ENCODE data around the gene MPZL3.
A peak's percentile ranks its signal among the peaks of the same experiment; 100 is the strongest.
"Not testable (repeated sequence)": the region's sequence is repeated elsewhere in the genome, so short reads cannot be mapped to it uniquely, and the experiment has no call there.

MPZL3 gene

DNA sequence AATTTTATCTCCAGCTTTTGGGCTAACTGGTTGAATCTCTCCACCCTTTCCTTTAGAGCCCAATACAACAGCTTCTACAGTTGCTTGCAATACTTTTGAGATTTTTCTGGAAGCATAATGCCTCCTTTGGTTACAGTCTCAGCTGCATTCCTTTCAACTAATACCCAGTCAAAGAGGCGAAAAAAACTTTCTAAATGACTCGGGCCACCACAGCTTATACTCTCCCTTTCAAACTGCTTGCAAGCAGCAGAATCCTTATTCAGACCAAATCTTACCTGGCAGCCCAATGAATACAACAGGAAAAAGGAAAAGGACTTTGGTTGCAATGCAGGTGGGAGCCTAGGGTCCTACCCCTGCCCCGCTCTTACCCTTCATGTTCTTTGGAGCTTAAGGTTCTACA, 43.1 kb downstream of the MPZL3 start:
- no peak for DNase-seq

DNA sequence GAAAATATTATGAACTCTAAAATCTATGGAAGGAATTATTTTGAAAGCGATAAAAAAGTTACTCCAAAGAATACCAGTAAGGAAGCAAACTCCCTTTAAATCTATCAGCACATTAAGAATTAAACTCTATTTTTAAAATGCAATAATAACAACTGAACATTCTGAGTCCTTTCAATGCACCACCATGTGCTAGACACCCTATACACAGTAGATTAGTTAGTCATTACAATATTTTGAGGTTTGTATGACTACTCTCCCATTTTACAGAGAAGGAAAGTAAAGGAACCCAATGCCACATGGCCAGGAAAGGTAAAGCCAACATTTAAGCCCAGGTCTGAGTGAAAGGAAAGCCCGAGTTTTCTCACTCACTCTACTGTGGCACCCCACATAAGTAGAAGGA, 45.1 kb downstream of the MPZL3 start:
- DNase-seq = no peak

DNA sequence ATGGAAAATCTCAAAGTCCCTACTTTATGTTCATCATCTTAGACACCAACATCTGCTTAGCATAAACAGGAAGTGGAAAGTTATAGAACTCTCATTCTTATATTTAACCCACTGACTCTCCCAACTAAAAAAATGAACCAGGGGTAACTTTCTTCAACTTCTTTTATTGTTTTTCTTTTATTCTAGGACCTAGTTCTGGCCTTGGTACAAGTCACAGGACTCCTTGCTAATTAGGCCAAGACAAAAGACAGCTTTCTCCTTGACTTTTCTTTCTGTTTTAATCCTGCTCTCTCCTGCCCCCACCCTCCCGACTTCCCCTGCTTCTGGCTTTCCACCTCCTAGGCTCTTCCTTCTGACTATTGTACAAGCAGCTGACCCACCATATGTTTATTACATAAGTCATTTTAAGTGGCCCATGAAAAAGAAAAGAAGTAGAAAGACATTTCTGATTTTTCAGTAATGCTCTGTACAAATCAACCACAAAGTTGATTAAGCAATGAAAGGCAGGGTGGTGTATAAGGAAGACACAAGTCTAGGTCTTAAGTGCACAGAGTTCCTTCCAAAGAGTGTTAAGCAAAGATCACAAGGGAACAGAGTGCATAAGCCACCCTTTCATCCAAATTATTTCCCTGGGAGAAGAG, 45.7 kb downstream of the MPZL3 start:
- DNase-seq = no peak

DNA sequence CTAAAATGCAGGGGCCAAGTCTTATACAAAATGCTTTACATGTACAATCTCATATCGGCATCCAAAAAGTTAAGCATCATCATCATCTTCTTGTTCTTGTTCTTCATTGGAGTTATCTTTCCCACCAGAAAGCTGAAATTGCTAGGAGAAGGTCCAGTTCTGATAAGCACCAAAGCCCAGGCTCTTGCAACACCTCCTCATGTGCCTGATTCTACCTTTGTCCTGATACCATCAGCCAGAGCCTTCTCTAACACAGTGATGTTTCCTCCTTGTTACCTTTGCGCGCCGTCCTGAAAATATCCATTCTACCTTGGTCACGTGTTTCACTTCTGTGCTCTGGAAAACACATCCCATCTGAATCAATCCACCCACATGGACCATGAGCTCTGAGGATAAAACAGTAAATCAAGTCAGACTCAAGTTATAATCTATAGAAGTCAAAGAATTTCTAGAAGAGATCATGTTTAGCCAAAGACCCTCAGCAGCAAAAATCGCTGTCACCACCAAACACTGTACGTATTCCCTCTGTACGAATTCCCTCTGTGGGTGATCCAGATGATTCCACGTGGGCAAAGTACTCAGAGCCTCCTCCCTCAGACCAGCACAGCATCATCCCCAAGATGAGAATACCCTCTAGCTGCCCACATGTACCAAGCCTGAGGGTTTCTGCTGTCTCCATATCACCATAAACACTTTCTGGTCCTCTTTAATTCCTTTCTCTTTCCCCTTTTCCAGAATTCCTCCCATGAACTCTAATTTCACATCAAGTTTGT, 46.4 kb downstream of the MPZL3 start:
- DNase-seq = no peak

DNA sequence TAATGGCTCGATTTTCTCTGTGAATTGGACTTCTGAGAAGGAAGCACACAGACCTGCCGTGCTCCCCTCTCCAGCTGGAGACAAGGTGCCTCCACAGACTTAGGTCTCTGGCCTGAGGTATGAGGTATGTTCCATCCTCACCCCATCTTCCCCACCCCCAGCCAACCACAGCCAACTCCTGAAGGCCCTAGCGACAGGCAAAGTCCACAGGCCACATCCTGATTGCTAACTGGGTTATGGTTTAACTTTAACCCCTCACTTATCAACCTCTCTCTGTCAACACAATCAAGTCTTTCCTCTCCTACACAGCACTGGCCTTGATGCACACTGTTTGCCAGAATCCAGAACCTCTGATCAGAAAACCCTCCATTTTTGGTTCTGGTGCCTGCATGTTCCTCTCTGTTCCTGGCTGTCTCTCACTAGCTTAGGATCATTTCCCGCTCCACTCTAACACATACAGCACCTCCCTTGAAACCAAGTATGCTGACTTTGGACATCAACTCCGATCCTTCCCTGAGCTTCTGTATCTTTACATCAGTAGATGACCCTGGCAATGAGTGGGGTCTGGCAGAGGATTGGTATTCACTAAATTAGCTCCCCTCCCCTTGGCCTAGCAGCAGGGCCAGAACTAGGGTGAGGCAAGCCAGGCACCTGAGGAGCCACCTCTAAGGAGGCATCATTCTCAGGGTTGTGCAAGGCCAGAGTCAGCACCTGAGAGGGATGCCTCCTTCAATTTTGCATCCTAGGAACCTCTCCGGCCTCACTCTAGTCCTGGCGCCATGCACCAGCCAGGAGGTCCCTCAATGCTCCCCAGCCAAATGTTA, 49.4 kb downstream of the MPZL3 start:
- no peak for DNase-seq

DNA sequence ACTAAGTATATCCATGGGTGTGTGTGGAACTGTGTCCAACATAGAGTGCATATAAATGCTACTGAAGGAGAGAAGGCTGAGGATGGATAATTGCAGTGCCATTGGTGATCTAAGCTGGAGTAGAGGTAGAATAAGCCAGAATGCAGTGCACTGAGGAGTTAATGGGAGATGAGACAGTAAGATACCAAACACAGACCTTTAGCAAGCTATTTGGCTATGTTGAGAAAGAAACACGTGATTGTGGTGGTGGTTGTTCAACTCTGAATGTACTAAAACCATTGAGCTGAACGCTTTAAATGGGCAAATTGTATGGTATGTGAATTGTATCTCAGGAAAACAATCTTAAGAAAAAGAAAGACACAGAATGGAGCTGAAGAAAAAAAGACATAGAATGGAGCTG, 50.2 kb downstream of the MPZL3 start:
- DNase-seq = no peak

DNA sequence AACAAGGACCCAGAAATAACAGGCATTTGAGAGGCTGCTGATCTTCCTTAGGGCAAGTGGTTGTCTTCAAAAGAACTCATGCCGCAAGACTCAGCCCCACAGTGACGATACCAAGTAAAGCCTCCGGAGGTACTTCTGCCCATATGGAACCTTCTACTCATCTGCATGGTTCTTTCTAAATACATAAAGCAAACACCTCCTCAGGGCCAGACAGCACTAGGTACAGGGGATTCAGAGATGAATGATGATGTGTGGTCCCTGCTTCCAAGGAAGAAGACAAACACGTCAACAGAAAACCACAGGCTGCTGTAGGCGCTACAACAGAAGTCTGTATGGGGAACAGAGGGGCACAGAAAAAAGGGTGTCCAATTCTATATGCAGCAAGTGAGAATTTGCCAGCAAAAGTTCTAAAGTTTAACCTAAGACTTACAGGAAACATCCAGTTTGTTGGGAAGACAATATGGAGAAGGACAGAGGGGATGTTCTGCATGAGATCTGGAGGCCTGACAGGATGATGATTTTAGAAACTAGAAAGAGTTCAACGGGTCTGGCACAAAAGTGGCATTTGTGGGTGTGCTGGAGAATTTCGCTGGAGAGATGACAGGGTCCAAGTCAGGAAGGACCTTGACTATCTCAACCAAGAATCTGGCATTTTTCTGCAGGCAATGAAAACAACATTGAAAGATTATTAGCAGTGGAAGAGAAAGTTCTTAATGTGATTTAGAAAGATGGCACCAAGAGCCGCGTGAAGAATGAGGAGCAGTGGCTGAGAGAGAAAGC, 51.1 kb downstream of the MPZL3 start:
- DNase-seq = no peak

DNA sequence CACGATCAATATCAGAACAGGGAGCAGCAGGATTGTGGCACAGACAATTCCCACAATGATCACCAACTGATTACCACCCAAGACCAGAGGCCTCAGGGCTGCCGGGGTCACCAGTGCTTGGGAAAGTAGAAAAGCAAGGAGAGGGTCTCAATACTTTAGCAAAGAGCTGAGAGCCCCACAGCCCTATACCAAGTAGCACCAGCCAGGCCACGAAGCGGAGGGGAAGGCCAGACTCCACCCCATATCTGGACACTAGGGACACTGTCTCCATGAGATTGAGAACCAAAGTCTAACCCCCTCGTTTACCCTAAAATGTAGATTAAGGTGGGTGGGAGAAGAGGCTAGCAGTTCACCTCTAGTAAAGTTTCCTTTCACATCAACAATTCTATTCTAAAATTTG, 51.7 kb downstream of the MPZL3 start:
- no peak for DNase-seq

DNA sequence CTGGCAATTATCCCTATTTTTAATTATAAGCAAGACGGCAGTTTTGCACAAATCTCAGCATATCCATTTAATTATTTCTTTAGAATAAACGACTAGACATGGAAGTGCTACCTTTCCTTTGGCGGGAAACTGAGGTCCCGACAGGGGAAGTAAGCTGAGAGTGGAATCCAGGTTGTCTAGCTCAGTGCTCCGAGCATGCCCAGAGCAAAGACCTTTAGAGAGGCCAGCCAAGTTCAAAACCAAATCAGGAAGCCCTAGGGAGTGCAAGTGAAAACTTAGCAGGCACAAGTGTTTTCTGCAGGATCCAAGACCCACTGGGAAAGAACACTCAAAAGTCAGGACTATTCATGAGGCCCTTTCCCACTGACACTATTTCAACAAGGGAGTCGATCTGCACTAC, 53.0 kb downstream of the MPZL3 start:
- no peak for DNase-seq

DNA sequence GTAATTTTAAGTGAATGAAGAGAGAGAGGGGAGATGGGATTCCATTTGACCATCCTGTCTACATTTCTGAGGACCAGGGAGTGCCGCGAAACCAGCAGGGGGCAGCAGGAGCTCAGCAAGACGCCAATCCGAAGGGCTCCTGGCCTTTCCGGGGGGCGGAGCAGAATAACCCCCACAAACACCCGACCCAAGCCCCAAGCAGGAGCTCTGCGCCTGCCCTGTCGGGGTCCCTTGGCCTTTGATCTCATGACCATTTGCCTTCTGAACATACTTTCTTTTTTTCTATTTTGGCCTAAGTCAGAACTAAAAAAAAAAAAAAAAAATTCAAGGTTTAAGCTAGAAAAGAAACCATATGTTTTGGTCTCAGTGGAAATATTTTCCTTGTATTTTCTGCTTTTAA, 53.8 kb downstream of the MPZL3 start:
- peak; percentile 41 for DNase-seq

DNA sequence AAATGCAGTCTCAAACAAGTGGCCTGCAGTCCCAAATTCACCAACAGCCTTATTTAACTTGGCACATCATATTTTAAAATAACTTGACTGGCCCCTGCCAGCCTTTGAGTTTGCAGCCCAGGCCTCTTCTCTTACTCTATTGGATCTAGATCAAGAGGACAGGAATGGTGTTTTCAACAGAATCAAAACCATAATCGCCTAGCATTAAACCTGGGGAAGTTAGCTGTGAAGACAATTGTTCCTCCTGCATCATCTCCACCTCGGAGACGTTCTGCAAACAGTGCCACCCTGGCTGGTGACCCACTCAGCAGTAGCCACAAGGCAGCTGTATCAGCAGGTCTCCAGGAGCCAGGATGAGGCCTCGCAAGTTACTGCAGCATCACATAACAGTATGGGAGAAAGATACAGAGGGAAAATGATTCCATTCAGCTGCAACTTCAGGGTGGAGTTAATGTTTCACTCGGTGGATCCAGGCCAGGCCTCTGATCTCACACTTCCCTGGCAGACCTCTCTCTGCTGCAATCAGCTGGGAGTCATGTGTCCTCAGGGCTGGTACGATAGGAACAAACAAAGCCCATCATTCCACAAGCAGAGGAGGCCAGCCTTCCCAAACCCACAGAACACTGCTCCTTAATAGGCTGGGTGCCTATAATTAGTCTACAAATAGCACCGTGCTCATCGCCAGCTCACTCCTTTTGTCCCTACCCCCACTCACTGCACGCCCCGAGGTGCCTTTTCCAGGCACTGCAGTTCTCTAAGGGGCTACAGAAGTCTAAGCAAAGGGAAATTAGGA, 57.1 kb downstream of the MPZL3 start:
- DNase-seq = no peak

DNA sequence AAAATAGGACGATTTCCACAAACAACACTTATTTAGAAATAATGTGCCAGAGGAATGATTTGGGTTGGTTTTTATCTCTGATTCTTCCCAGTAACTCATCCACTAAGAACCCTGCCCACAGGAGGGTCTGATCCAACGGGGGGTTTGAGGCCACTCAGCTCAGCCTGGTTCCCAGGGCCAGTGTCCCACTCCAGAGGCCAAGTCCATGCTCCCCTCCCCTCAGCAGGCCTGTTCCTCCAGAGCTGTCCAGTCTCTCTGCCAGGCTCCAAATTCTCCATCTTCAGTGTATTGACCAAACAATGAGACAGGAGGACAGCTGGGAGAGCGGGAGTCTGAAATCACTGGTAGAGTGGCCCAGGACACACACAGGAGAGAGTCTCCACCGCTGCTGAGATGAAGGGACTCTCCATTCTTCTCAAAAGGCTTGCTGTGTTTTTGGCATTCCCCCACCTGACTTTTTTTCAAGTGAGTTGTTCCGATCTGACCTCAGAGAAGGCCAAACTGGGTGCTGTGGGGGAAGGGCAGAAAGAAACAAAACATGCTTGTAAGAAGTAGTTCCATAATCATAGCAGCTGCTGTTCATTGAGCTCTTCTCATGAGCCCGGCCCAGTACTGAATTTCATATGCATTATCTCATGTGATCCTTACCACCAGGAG, 58.1 kb downstream of the MPZL3 start:
- no peak for DNase-seq

DNA sequence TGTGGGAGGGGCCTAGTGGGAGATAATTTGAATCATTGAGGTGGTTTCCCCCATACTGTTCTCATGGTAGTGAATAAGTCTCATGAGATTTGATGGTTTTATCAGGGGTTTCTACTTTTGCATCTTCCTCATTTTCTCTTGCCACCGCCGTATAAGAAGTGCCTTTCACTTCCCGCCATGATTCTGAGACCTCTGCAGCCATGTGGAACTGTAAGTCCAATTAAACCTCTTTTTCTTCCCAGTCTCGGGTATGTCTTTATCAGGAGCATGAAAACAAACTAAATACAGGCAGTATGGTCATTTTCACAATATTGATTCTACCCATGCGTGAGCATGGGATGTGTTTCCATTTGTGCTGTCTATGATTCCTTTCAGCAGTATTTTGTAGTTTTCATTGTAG, 59.3 kb downstream of the MPZL3 start:
- DNase-seq = not testable (repeated sequence)

DNA sequence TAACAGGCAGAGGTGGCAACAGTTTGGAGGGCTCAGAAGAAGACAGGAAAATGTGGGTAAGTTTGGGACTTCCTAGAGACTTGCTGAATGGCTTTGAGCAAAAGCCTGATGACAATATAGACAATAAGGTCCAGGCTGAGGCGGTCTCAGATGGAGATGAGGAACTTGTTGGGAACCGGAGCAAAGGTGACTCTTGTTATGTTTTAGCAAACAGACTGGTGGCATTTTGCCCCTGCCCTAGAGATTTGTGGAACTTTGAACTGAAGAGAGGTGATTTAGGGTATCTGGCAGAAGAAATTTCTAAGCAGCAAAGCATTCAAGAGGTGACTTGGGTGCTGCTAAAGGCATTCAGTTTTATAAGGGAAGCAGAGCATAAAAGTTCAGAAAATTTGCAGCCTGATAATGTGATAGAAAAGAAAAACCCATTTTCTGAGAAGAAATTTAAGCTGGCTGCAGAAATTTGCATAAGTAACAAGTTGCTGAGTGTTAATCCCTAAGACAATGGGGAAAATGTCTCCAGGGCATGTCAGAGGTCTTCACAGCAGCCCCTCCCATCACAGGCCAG, 61.1 kb downstream of the MPZL3 start:
- DNase-seq = not testable (repeated sequence)

DNA sequence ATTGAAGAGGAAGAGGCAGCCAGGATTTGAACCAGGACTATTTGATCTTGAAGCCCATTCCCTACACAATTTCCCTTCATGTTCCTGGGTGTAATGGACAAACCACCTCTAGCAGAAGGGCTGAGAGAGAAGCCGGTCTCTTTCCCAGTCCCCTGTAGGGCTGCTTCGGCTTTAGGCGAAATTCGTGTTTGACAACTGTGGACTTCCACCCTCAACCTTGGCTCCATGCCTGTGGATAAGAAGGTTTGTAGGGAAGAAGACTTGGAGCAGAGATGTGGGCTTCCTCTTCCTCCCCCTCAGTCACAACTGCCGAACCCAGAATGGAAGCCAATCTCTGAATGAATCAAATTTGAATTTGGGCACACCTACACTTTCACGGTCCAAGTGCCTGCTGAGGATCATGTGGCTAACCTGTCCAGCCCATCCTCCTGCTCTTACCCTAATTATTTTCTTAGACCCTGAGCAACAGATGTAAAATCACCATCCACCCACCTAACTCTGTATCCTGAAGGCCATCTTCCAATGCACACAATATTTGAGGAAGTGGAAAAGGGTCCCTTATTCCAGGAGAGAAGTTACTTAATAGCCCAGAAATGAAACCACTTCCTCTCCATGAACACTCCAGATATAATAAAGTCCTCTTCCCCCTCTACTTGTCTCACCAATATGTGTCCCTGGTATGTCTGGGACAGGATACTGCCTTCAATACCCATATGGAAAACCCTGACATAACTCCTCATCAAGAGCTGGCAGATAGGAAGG, 65.6 kb downstream of the MPZL3 start:
- no peak for DNase-seq

DNA sequence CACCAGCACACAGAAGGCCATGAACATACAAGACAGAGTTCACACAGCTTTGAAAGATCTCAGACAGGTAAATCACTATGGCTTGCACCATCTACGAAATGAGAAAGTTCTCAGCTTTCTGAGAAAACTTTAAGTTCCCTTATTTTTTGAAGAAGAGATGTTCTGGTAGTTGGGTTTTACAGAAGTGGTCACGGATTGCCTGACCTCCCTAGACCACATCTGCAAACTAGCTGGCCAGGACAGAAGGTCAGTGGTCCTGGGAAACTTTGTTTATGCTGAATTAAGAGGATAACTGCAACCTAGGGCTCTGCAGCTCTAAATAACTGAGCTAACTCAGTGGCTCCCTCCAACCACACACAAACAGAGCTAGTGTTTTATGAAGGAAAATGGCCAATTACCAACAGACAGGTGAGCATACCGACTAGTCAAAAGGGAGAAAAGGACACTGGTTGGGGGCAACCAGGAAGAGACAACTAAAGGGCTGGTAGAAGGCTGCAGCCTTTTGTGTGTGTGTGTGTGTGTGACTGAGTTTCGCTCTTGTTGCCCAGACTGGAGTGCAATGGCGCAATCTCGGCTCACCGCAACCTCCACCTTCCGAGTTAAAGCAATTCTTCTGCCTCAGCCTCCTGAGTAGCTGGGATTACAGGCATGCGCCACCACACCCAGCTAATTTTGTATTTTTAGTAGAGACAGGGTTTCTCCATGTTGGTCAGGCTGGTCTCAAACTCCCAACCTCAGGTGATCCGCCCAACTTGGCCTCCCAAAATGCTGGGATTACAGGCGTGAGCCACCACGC, 67.2 kb downstream of the MPZL3 start:
- no peak for DNase-seq

DNA sequence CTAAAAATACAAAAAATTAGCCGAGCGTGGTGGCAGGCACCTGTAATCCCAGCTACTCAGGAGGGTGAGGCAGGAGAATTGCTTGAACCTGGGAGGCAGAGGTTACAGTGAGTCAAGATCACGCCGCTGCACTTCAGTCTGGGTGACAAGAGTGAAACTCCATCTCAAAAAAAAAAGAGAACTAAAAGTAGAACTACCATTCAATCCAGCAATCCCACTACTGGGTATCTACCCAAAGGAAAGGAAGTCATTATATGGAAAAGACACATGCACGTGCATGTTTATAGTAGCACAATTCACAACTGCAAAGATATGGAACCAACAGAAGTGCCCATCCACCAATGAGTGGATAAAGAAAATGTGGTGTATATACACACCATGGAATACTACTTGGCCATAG, 68.5 kb downstream of the MPZL3 start:
- not testable (repeated sequence) for DNase-seq

DNA sequence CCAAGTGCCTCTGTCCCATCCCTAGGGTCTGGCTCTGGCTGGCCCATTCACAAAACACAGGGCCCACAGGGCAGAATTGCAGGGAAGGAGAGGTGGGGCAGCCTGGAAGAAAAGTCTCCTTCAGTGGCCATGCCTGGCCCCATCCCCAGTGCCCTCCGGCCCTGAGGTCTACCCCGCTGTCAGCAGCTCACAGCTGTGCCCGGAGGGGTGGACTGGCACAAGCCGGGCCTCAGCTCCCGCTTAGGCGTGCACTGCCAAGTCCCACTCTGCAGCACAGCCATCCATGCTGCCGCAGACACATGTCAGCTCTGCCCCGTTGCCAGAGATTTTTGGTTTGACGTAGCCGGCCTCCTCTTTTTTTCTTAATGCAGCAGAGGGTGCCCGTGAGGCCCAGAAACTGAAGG, 71.9 kb downstream of the MPZL3 start:
- no peak for DNase-seq

DNA sequence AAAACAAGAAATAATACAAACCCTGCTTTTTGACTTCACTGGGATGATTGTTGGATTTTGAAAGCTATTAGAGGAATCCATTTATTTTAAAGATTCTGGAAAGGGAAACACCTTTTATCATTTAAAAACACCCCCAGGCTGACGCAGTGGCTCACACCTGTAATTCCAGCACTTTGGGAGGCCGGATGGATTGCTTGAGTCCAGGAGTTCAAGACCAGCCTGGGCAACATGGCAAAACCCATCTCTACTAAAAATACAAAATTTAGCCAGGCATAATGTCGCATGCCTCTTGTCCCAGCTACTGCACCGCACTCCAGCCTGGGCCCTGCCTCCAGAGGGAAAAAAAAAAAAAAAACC, 75.4 kb downstream of the MPZL3 start:
- DNase-seq = no peak
